Epithelial cell of esophagus (primary cell): ENCODE results near the gene RAB3GAP2.
"Not testable (repeated sequence)": the region's sequence is repeated elsewhere in the genome, so short reads cannot be mapped to it uniquely, and the experiment has no call there.

ENCODE experiments used
- DNase-seq: peaks from one replicate; pipeline ENCODE4 v3.0.0; 2010; ENCODE audit warnings: low read depth
- H3K4me3 ChIP-seq: 2 replicates; pipeline ENCODE4 v1.5.1; 2011; ENCODE audit warnings: mild to moderate bottlenecking, low read length, control low read depth
- CTCF ChIP-seq: IDR thresholded peaks from 2 replicates; pipeline ENCODE4 v1.5.1; 2011; ENCODE audit warnings: low read depth, mild to moderate bottlenecking, low read length, control low read depth, inconsistent platforms; ENCODE audit not compliant: insufficient read depth; ENCODE audit errors: missing control alignments

RAB3GAP2 gene

DNA sequence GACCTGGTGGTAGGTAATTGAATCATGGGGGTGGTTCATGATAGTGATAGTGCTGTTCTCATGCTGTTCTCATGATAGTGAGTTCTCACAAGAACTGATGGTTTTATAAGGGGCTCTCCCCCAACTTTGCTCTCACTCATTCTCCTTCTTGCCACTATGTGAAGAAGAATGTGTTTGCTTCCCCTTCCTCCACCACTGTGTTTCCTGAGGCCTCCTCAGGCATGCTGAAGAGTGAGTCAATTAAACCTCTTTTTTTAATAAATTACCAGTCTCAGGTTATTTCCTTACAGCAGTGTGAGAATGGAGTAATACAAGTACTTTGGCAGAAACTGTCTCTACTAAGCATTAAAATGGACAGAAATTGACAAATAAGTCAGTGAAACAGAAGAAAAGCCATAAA lies 21.6 kb downstream of the RAB3GAP2 start:
- no peak for DNase-seq
- TF ChIP-seq CTCF, result no peak
- H3K4me3 ChIP-seq, result no peak overlapping the region

DNA sequence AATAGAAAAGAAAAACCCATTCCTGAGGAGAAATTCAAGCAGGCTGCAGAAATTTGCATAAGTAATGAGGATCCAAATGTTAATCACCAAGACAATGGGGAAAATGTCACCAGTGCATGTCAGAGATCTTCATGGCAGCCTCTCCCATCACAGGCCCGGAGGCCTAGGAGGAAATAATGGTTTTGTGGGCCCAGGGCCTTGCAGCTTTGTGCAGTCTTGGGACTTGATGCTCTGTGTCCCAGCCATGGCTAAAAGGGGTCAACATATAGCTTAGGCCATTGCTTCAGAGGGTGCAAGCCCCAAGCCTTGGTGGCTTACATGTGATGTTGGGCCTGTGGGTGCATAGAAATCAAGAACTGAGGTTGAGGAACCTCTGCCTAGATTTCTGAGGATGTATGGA lies 22.7 kb downstream of the RAB3GAP2 start:
- no peak for TF ChIP-seq CTCF
- no peak overlapping the region for H3K4me3 ChIP-seq
- DNase-seq, result no peak

- not testable (repeated sequence) for H3K4me3 ChIP-seq, DNase-seq
Measured at GRCh38 chr1:220248715-220249265, 23.5 kb downstream of the RAB3GAP2 start.

DNA sequence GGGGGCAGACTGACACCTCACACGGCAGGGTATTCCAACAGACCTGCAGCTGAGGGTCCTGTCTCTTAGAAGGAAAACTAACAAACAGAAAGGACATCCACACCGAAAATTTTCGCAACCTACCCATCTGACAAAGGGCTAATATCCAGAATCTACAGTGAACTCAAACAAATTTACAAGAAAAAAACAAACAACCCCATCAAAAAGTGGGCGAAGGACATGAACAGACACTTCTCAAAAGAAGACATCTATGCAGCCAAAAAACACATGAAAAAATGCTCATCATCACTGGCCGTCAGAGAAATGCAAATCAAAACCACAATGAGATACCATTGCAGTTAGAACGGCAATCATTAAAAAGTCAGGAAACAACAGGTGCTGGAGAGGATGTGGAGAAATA lies 26.4 kb downstream of the RAB3GAP2 start:
- not testable (repeated sequence) for DNase-seq, H3K4me3 ChIP-seq

- no peak for DNase-seq
- H3K4me3 ChIP-seq, result no peak overlapping the region
- TF ChIP-seq CTCF, result no peak
Measured at GRCh38 chr1:220243947-220244346, 28.3 kb downstream of the RAB3GAP2 start.

GRCh38 chr1:220241072-220241663 lies 31.1 kb downstream of the RAB3GAP2 start:
- no peak overlapping the region for H3K4me3 ChIP-seq

DNA sequence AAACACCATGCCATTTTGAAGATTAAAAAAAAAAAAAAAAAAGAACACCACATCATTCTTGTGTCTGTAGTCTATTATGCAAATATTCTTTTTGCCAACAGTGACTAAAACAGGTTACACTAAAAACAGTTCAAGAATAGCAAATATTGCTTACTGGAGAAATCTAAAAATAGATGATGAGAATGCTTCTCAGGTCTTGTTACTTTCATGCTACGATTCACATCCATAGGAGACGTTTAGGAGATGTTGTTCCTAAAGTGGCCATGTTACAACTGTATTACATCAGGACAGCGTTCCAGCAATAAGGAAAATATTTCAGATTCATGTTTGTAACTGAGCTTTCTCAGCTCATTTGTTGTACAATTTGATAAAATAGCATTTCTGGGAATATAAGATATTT lies 32.3 kb downstream of the RAB3GAP2 start:
- H3K4me3 ChIP-seq, result no peak overlapping the region
- DNase-seq, result no peak
- TF ChIP-seq CTCF, result no peak

More at GRCh38 chr1:220241072-220241663, 31.1 kb downstream of the RAB3GAP2 start:
- DNase-seq, result no peak
- no peak for TF ChIP-seq CTCF

DNA sequence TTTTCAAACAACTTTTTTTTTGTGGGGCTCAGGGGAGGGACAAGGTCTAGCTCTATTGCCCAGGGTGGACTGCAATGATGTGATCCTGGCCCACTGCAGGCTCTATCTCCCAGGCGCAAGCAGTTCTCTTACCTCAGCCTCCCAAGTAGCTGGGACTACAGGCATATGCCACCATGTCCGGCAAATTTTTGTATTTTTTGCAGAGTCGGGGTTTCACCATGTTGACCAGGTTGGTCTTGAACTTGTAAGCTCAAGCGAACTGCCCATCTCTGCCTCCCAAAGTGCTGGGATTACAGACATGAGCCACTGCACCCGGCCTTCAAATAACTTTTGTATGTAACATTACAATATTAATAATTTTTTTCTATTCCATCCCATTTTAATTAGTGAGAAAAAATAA lies 33.0 kb downstream of the RAB3GAP2 start:
- TF ChIP-seq CTCF, result no peak
- H3K4me3 ChIP-seq, result no peak overlapping the region
- DNase-seq, result no peak

DNA sequence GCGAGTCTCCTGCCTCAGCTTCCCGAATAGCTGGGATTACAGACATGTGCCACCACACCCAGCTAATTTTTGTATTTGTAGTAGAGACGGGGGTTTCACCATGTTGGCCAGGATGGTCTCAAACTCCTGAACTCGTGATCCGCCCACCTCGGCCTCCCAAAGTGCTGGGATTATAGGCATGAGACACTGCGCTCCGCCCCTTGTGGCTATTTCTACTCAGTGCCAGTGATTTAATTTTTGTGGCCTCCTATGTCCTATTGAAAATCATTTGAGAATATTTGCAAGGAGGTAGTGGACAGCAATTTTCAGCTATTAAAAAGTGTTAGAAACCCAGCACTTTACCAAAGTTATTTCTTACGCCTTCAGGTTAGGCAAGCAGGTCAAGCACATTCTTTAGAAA lies 36.0 kb downstream of the RAB3GAP2 start:
- not testable (repeated sequence) for DNase-seq, H3K4me3 ChIP-seq
